Stimulated activated CD4-positive, alpha-beta T cell treated with anti-CD3 and anti-CD28 coated beads, Interleukin-12 subunit alpha, Interleukin-12 subunit beta, amount 100 ng/mL, for 48 hours (primary cell): Measurements from ENCODE around the gene ZNF407.

Experiments
- DNase-seq, 3 donors: peaks; one replicate each; pipeline ENCODE4 v3.0.0-alpha.2; 2020; ENCODE audit warnings: low read depth in 2 of 3, low spot score in 1 of 3

The ZNF407 gene

DNA sequence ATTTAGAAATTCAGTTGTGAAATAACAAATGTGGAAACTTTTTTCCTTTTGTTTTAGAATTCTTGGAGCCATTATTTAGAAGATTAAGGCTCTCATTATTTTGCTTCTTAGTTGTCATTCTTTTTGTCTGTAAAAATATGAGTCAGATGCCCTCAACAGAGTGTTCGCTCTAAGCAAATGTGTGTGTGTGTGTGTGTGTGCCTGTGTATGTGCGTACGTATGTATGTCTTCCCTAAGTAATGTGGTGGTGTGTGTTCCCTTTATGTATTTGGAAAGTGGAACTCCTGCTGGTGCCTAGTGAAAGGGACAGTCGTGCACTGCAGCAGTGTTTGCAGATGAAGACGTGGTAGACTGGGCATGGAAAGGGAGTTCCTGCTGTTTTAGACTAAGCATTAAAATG, 27.5 kb downstream of the ZNF407 start:
- no peak for DNase-seq

DNA sequence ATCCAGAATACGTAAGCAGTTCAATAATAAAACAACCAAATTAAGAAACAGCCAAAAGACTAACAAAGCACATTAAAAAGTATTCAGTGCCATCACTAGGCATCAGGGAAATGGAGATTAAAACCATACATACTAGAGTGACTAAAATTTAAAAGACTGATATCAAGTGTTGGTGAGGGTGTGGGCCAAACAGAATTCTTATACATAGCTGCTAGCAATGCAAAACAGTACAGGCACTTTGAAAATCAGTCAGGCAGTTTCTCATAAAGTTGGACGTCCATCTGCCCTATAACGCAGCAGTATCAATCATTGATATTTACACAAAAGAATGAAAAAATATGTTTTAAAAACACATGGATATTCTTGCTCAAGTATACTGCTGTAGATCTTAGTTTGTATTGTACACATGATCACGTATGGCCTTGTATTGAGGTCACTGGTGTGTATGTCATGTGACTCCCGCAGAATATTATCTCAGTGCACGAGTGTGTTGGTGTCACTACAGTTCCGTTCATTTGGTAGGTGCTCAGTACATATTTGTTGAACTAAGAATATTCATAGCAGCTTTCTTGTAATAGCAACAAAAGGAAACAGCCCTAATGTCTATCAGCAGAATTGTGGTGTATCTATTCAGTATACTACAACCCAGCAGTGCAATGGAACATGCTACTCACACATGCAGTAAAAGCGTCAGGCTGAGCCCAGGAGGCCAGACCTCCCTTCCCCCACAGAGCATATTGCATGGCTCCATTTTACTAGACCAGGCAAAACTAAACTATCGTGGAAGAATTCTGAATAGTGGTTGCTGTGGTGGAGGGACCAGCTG, 28.6 kb downstream of the ZNF407 start:
- DNase-seq = no peak

DNA sequence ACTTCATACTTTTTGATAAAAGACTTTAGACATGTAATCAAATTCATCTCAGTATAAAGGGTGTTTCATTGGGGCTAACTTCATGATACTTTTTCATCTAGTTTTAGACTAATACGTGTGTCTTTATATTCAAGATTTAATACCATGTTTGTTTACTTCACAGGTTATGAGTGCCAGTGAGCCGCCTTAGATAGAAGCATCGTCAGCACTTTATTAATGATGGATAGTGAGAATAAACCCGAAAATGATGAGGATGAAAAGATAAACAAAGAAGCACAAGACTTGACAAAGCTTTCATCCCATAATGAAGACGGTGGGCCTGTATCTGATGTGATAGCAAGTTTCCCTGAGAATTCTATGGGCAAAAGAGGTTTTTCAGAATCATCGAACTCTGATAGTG, 33.1 kb downstream of the ZNF407 start:
- DNase-seq = no peak

- DNase-seq = no peak
Measured at GRCh38 chr18:74631212-74631611, 33.5 kb downstream of the ZNF407 start.

GRCh38 chr18:74631623-74632350, 34.1 kb downstream of the ZNF407 start:
- no peak for DNase-seq

- DNase-seq = no peak
Measured at GRCh38 chr18:74632351-74632679, 34.6 kb downstream of the ZNF407 start.

GRCh38 chr18:74632856-74633255, 35.2 kb downstream of the ZNF407 start:
- DNase-seq = no peak

- no peak for DNase-seq
Measured at GRCh38 chr18:74633652-74634352, 36.1 kb downstream of the ZNF407 start.

DNA sequence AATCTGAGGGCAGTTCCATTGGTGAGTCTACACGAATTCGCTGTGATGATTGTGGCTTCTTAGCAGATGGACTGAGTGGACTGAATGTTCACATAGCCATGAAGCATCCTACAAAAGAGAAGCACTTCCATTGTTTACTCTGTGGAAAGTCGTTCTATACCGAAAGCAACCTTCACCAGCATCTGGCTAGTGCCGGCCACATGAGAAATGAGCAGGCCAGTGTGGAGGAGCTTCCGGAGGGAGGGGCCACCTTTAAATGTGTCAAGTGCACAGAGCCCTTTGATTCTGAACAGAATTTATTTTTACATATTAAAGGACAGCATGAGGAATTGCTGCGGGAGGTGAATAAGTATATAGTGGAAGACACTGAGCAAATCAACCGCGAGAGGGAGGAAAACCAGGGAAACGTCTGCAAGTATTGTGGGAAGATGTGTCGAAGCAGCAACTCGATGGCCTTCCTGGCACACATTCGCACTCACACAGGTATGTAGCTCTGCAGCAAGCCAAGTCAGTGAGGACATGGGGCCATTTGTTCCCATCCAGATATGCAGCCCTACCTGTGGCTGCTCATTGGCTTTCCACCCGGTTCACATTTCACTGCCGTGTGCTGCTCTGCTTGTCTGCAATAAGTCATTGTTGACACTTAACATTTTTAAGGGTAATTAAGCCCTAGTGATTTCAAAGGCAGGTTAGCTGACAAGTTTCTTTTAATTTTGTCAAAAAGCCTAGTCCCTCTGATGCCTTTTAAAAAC, 37.7 kb downstream of the ZNF407 start:
- DNase-seq = no peak

DNA sequence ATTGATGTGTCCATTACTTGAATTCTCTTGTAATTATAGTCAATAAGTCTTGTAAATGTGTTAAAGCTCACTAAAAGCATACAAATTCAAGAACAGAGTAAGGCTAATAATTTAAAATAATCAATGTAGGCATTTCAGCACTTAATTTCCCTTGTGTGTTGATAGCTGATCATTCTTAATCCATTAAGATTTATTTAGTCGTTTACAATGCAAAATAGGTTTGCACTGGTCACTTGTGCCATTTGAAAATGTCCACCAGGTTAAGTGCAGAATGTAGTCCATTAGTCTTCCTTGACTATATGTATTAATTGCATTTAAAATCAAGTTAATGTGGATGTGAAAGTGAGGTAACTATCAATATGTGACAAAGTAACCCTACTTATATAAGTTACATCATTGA, 39.4 kb downstream of the ZNF407 start:
- no peak for DNase-seq

DNA sequence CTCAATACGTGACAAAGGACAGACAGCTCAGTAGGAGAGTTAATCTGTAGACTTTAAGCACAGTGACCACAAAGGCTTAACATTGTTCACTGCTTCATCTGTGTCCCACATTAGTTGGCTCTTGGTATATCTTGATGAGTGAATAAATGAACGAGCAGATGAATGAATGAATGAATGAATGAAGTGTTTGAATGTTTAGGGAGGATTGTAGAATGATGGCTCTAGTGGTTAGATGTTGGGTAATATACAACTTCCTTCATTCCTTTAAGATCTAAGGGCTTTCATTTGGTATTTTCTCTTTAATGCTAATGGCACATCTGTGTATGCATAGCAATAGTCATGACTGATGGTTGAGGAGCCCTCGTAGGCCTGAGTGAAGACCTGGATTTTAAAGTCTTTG, 40.5 kb downstream of the ZNF407 start:
- no peak for DNase-seq

DNA sequence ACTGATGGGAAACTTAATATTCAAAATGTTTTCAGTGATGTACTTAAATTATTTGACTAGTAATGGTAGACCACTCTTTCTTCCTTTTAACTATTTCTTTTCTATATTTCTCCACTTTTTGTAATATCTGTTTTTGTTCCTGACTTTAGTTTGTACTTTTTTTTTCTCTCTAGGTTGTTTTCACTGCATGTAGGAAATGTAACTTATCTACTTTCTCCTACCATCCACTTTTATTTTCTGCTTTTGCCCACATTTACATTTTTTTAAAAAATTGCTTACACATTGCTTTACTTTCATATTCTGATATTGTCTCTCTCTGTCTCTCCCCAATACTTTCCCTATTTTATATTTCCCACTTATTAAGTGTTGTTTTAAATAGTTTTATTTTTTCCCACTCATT, 47.0 kb downstream of the ZNF407 start:
- DNase-seq = no peak

- no peak for DNase-seq
Measured at GRCh38 chr18:74645679-74646078, 48.0 kb downstream of the ZNF407 start.

DNA sequence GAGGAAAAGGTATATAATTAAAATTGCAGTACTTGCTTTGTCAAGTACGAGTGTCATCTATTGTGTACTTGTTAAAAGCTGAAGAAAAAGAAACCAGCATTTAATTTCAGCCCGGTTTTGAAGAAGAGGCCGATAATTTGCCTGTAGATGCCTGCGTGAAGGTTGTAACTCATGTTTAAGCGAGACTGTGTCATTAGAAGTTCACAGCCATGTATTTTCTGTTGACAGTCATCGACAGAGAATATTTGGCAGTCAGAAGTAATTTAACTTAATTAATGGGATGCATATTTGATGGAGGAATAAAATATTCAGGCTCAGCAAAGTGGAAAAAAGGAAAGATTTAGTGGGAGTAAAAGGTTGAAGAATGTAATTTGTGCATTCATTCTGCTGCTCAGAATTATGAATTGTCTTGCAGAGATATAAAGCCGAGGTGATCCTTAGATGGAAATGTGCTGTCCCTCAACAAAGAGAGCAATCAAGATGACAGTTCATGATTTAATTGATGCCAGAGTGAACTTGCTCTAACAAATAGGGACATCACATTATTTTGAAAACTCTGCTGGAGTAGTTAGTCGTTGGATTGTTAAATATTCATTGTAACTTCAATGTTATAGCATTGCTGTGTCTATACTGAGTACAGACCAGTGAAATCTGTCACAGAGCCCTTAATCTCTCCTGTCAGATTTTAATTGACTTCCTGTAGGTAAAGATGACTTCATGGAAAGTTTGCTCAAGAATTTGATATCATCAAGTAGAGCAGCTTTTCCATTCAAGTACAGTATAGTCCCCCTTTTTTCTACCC, 53.9 kb downstream of the ZNF407 start:
- no peak for DNase-seq

- no peak for DNase-seq
Measured at GRCh38 chr18:74652392-74652988, 54.8 kb downstream of the ZNF407 start.

- DNase-seq = no peak
Measured at GRCh38 chr18:74654638-74655037, 57.0 kb downstream of the ZNF407 start.

- DNase-seq = no peak
Measured at GRCh38 chr18:74661008-74661407, 63.3 kb downstream of the ZNF407 start.

GRCh38 chr18:74661691-74662090, 64.0 kb downstream of the ZNF407 start:
- no peak for DNase-seq

- DNase-seq = no peak
Measured at GRCh38 chr18:74662622-74663021, 65.0 kb downstream of the ZNF407 start.

DNA sequence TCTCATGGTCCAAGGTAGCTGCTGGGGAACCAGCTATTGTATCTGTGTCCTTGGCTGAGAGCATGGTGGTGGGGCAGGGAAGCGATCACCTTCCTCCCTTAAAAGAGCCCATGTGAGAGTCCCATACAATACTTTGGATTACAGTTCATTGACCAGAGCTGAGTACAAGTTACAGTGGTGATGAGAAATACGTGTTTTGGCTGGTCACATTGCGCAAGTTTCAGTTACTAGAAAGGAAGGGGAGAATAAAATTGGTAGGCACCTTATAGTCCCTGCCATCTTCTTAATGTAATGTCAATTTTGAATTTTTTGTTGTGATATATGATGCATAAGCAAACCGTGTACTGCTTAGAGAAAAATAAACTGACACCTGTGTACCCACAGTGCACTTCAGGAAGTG, 67.7 kb downstream of the ZNF407 start:
- DNase-seq = no peak
